ENCODE results near the gene CDC20.

The CDC20 gene

GRCh38 chr1:43329995-43330751 lies 28.6 kb upstream of the CDC20 start:
- DNase-seq (ENCODE audit: low spot score): no peak

DNA sequence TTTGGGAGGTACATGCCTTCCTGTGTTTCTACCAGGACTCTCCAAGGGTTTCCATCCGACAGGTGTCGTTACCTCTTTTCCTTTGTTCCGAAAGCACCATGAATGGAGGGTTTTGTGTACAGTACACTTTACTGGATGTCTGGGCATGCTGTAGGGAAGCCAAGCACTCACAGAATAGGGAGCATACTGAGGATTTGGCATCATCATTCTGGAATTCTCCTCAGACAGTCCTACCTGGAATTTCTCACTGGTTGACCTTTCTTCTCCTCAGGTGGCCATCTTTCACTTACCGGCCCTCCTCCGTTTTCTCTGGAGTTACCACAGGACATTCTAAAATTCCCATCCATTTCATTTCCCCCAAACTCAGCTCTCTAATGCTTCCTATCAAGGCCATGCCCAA lies 27.1 kb upstream of the CDC20 start:
- DNase-seq (ENCODE audit: low spot score): no peak

DNA sequence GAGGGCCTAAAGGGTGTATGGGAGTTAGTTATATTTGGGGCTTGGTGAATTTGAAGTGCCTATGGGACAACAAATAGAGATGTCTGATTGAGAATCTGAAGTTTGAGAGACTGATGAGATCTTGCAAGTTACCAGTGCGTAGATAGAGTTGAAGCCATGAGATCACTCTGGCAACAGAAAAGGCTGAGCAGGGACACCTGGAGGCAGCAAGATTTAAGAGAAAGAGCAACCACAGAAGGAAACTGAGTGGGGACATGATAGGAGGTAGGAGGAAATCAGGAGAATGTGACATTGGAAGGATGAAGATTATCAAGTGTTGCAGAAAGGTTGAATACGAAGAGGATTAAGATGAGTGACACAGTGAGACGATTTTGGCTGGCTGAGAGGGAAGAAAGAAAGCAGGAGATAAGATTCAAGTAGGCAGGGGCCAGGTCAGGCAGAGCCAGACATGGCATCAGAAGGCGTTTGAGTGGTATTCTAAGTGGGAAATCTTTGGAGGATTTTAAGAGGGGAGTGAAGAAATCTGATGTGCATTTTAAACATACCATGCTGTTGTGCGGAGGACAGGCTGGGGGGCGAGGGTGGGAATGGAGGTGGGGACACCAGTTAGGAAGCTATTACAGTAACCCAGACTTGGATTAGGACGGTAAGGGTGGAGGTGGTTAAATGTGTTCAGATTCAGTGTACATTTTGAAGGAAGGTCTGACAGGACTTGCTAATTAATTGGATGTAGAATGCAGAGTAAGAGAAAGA lies 24.2 kb upstream of the CDC20 start:
- DNase-seq (ENCODE audit: low spot score): no peak

GRCh38 chr1:43337588-43337987 lies 21.2 kb upstream of the CDC20 start, which contains the start of gene MPL:
Gene MPL, plus strand, starts transcription at chr1:43337818. Its CDS starts 31 bp downstream, at chr1:43337849.
- DNase-seq (ENCODE audit: low spot score): no peak

- DNase-seq (ENCODE audit: low spot score): no peak
Measured at GRCh38 chr1:43338001-43338400, 20.8 kb upstream of the CDC20 start.

DNA sequence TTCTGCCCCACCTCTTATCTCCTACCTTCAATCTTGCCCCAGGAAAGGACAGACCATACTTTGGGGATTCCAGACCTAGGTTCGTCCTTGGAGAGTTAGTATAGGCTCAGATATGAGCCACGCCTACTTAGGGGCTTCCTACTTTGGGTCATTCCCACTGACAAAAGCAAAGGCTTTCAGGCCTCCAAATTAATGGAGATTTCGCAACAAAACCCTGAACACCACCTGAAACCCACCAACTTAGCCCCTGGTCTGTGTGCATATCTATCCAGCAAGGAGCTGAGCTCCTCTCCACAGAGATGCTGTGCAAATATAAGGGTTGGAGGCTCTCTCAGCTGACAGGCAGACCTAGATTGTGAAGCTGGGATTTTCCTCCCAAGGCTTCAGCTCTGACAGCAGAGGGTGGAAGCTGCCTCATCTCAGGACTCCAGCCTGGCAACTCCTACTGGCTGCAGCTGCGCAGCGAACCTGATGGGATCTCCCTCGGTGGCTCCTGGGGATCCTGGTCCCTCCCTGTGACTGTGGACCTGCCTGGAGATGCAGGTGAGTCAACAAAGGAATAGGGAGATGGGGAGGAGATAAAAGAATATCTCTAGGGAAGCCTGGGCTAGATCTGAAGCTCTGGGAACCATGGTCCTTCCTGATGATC lies 19.1 kb upstream of the CDC20 start:
- DNase-seq (ENCODE audit: low spot score): no peak

GRCh38 chr1:43340559-43340958 lies 18.2 kb upstream of the CDC20 start:
- no peak for DNase-seq (ENCODE audit: low spot score)

- no peak for DNase-seq (ENCODE audit: low spot score)
Measured at GRCh38 chr1:43344267-43344850, 14.4 kb upstream of the CDC20 start.

DNA sequence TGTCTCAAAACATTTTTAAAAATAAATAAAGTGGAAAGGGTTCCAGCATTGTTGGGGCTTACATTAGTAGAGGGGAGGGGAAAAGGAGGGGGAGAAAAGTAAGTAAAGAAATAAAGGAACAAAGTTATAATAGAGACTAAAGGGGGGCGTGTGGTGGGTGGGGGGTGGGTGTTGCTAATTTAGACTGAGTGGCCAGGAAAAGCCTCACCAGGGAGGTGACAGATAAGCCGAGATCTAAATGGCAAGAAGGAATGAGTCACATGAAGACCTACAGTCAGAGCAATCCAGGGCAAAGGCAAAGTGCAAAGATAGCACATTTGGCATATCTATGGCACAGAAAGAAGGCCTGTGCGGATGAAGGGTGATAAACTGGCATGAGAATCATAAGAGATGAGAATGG lies 13.7 kb upstream of the CDC20 start:
- DNase-seq (ENCODE audit: low spot score): no peak

DNA sequence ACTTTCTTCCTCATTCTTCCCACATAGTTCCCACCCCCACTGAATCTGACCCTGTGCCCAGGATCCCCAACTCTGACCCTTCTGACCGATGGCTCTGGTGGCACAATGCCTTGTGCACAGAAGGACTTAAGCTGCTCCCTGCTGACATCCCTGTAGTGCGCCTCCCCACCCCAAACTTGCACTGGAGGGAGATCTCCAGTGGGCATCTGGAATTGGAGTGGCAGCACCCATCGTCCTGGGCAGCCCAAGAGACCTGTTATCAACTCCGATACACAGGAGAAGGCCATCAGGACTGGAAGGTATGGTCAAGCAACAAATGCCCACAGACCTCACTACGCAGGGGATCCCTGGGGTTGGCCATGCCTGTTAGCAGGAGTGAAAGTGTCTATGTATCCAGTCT lies 12.1 kb upstream of the CDC20 start:
- DNase-seq (ENCODE audit: low spot score): no peak

DNA sequence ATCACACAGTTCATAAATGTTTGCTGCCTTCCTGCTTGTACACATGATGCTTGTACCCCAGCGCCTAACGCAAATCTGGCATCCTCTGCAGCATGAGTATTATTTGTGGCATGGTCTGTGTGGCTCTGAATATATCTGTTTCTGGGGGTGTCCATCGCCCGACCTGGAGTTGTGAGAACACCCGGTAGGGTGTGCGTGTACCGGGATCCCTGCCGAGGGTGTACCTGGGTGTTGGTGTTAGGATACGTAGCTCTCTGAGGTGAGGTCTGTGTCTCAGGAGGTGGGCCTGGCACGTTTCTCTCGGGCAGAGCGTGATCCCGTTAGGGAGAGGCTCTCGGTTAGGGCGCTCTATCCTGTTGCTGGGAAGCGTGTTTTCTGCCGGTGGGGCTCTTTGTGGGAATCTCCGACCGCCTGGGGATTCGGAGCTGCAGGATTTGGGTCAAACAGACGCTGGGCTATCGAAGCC lies 10.4 kb upstream of the CDC20 start:
- no peak for DNase-seq (ENCODE audit: low spot score)

DNA sequence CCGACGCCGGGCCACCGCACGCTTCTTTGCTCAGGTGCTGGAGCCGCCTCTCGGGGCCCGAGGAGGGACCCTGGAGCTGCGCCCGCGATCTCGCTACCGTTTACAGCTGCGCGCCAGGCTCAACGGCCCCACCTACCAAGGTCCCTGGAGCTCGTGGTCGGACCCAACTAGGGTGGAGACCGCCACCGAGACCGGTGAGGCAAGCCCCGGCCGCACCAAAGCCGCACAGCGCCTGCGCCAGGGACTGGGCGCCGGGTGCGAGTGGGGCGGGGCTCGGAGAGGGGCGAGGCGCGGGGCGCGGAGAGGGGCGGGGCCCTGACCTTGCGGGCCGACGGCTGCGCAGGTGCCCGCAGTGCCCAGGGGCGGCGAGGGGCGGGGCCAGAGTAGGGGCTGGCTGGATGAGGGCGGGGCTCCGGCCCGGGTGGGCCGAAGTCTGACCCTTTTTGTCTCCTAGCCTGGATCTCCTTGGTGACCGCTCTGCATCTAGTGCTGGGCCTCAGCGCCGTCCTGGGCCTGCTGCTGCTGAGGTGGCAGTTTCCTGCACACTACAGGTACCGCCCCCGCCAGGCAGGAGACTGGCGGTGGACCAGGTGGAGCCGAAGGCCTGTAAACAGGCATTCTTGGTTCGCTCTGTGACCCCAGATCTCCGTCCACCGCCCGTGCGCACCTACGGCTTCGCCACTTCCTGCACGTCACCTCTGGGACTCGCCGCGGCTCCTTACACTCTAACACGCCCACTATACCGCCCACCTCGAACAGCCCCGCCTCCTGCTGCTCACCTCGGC lies 9.8 kb upstream of the CDC20 start:
- peak; percentile 47 for DNase-seq (ENCODE audit: low spot score)

DNA sequence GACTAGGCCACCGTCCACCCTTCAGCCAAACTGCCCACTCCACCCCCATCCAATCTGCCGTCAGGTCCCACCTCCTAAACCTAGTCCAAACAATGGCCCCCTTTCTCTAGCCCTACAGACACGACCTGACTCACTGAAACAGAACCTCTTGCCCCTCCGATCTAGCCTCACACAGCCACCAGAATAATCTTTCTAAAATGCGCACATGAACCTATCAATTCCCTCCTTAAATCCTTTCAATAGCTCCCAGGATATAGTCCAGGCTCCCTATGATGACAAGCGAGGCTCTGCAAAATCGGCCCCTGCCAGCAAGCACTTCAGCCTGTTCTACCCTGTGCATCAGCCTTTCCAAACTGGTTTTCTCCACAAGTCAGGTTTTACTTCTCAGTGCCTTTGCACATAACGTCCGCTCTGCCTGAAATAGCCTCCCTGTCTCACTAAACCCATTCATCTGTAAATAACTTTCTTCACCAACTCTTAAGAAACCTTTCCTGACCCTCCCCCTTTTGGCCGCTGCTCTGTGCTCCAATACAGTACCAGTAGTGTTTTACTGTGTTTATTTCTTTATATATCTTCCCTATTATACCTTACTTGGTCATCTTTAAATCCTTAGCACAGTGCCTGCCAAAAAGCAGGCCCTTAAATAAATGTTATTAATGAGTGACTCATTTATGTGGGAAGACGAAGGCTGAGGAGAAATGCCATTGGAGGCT lies 9.0 kb upstream of the CDC20 start:
- DNase-seq (ENCODE audit: low spot score): no peak

GRCh38 chr1:43350976-43351375 lies 7.8 kb upstream of the CDC20 start:
- no peak for DNase-seq (ENCODE audit: low spot score)

GRCh38 chr1:43351421-43352350 lies 7.1 kb upstream of the CDC20 start:
- DNase-seq (ENCODE audit: low spot score): no peak

DNA sequence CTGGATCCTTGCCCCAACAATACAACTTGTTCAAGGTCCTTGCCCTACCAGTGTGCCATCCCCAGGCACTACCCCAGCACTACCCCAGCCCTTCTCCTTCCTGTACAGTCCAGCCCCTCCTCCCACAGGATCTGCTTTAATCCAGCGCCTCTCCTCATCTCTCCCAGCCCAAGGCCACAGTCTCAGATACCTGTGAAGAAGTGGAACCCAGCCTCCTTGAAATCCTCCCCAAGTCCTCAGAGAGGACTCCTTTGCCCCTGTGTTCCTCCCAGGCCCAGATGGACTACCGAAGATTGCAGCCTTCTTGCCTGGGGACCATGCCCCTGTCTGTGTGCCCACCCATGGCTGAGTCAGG lies 6.5 kb upstream of the CDC20 start:
- no peak for DNase-seq (ENCODE audit: low spot score)

DNA sequence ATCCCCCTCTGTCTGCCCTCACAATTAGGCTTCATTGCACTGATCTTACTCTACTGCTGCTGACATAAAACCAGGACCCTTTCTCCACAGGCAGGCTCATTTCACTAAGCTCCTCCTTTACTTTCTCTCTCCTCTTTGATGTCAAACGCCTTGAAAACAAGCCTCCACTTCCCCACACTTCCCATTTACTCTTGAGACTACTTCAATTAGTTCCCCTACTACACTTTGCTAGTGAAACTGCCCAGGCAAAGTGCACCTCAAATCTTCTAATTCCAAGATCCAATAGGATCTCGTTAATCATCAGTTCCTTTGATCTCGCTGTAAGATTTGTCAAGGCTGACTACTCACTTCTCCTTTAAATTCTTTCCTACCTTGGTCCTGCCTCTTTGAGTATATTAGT lies 5.9 kb upstream of the CDC20 start:
- no peak for DNase-seq (ENCODE audit: low spot score)

DNA sequence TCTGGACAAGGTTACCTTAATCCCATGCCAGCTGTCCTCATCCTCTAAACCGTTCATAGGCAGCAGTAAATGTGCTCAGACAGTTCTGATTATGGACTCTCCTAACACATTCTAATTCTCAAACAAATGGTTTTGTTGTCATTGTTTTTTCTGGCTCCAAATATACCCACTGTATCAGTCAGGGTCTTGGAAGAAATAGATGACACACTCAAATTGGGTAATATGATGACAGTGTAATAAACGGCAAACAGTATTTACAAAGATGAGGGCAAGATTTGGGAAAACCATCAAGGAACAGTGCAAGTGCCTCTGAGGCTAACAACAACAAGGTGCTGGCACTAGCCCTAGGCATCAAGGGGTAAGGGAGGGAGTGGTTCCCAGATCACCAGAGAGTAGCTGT lies 4.3 kb upstream of the CDC20 start:
- DNase-seq (ENCODE audit: low spot score): no peak

GRCh38 chr1:43354936-43355335 lies 3.8 kb upstream of the CDC20 start:
- DNase-seq (ENCODE audit: low spot score): no peak

DNA sequence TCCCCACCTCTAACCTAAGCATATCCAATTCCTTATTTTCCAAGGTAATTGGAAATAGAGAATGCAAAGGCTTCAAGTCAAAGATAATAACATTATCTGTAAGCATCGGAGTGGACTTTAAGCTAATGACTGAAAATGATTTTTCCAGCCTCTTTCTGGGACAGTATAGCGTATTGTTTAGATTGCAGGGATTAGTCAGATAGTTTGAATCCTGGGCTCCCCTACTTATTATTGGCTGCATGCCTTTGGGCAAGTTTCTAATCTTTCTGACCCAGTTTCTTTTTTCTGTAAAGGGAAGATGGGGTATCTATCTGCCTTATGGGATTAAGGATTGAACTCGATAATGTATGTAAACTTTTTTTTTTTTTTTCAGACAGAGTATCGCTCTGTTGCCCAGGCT lies 1.5 kb upstream of the CDC20 start:
- no peak for DNase-seq (ENCODE audit: low spot score)
